Measurements from ENCODE around the gene PPP2R5C. TPM values are rescaled to one million over a fixed set of nuclear protein-coding genes. Genes with fewer than 3 reads are reported as not detected.
"Not testable (repeated sequence)": the region's sequence is repeated elsewhere in the genome, so short reads cannot be mapped to it uniquely, and the experiment has no call there.

The PPP2R5C gene
- total and polyA plus RNA-seq, 2 of the 4 experiments (the other 2 are of a cell fraction), result 65.9 to 78.7 TPM

DNA sequence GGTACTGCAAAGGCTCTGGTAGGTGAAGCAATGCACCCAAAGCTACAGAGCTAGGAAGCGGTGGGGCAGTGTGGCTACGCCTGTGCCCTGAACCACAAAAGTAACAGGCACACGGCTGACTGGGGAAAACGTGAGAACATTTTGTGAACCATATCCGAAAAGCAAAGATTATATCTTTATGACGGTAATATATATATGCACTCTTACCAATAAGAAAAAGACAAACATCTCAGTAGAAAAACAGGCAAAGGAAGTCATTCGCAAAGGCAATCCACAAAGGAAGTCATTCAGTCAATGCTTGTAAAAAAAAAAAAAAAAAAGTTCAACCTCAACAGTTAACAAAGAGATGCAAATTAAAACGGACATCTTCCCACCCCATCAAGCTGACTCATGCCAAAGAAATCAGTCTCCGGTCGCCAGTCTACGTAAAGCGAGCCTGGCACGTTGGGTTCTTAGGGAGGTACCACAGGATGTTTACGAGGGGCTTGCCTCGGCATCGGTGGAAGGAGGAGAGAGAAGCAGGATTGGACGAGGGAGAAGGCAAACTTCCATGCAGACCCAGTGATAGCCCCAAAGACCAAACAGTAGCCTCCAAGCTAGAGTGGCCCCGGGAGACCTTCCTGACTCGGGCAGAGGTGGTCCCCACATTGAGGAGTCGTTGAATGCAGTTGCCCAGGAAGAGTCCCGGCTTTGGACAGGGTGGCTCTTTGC, 39.4 kb upstream of the PPP2R5C start (continued):
- no peak for TF ChIP-seq CEBPB (IDR thresholded peaks at IDR 0.05; ENCODE audit: low read depth, low read length)

DNA sequence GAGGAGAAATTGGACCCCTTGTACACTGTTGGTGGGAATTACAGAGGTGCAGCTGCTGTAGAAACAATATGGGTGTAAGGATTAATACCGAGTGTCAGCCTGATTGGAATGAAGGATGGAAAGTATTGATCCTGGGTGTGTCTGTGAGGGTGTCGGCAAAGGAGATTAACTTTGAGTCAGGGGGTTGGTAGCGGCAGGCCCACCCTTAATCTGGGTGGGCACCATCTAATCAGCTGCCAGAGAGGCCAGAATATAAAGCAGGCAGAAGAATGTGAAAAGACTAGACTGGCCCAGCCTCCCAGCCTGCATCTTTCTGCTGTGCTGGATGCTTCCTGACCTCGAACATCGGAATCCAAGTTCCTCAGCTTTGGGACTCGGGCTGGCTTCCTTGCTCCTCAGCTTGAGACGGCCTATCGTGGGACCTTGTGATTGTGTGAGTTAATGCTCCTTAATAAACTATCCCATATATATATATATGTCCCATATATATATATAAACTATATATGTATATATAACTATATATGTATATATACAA, 38.4 kb upstream of the PPP2R5C start:
- ATAC-seq (ENCODE audit: low read depth), result no peak
- no peak overlapping the region for H2AK9ac ChIP-seq (replicated peaks; ENCODE audit: low read depth, low read length, poor library complexity)

DNA sequence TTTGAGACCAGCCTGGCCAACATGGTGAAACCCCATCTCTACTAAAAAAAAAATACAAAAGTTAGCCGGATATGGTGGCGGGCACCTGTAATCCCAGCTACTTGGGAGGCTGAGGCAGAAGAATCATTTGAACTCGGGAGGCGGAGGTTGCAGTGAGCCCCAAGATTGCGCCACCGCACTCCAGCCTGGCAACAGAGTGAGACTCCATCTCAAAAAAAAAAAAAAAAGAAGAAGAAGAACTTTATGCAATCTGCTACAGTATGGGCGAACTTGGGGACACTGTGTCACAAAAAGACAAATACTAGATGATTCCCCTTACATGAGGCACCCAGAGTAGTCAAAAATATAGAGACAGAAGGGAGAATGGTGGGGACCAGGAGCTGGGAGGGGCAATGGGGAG, 35.9 kb upstream of the PPP2R5C start:
- H4K5ac ChIP-seq (ENCODE audit: low read depth, low read length); POLR2A ChIA-PET (ENCODE audit: unreplicated experiment); dilution Hi-C loops (cut with HindIII; ENCODE audit: low sequenced_read_pairs, unreplicated experiment); DNase-seq; H3K14ac ChIP-seq (replicated peaks; ENCODE audit: low read depth, low read length); H3K36me3 ChIP-seq (ENCODE audit: control insufficient read depth, insufficient read depth, low read length); intact Hi-C loops (cut with micrococcal nuclease); H3K23ac ChIP-seq (ENCODE audit: low read depth, low read length); H3K9me1 ChIP-seq (ENCODE audit: insufficient read depth, low read length); H3K27me3 ChIP-seq (ENCODE audit: control insufficient read depth, insufficient read depth, low read length); H3K18ac ChIP-seq (ENCODE audit: low read depth, low read length); H2BK20ac ChIP-seq (ENCODE audit: low read depth, low read length); in situ Hi-C loops (cut with MboI; ENCODE audit: low sequenced_read_pairs); H3K79me1 ChIP-seq (ENCODE audit: low read depth in 1 of 2, low read length in 2 of 2); CTCF ChIA-PET; H2BK5ac ChIP-seq (ENCODE audit: low read depth, low read length, poor library complexity, severe bottlenecking); BruUV-seq (replicated peaks); H2AK9ac ChIP-seq (replicated peaks; ENCODE audit: low read depth, low read length, poor library complexity); H3K4ac ChIP-seq (ENCODE audit: low read depth, low read length); H3K4me3 ChIP-seq (ENCODE audit: insufficient read depth, low read depth, low read length); H3K9me3 ChIP-seq (ENCODE audit: control insufficient read depth, insufficient read depth, low read length); H4K91ac ChIP-seq (ENCODE audit: insufficient read depth, low read depth, low read length); ATAC-seq (ENCODE audit: low read depth); H4K20me1 ChIP-seq (ENCODE audit: insufficient read depth, low read length); H2AK5ac ChIP-seq (ENCODE audit: low read depth, low read length); H2BK120ac ChIP-seq (ENCODE audit: low read depth, low read length); H3K56ac ChIP-seq (ENCODE audit: extremely low read depth, insufficient read depth, low read length); H3K9ac ChIP-seq (ENCODE audit: low read depth, low read length); H2BK15ac ChIP-seq (ENCODE audit: low read depth, low read length); H4K8ac ChIP-seq (ENCODE audit: low read depth in 2 of 2, low read length in 2 of 2); H3K4me1 ChIP-seq (ENCODE audit: control insufficient read depth, insufficient read depth, low read length); H3K27ac ChIP-seq (ENCODE audit: insufficient read depth, low read length); H2AFZ ChIP-seq (replicated peaks; ENCODE audit: low read length, poor library complexity); H3K4me2 ChIP-seq (ENCODE audit: low read depth, low read length): not testable (repeated sequence)
- WGBS, 2 experiments (ENCODE audit: extremely low coverage in 2 of 2, insufficient read length in 1 of 2), result 100% methylated on average over 3 of the region's 7 CpGs; no CpG with 5 or more reads in 1 of the 2 experiments

More for the DNA sequence above, 38.4 kb upstream of the PPP2R5C start:
- Histone ChIP-seq H3K9ac (ENCODE audit: low read depth, low read length) (no peak overlapping the region), H2BK120ac (ENCODE audit: low read depth, low read length) (no peak overlapping the region), H3K18ac (ENCODE audit: low read depth, low read length) (no peak overlapping the region), H3K23ac (ENCODE audit: low read depth, low read length) (no peak overlapping the region), H3K14ac (replicated peaks; ENCODE audit: low read depth, low read length) (no peak overlapping the region), H3K9me3 (ENCODE audit: control insufficient read depth, insufficient read depth, low read length) (no peaks in the 10 kb centered on the region), H3K56ac (ENCODE audit: extremely low read depth, insufficient read depth, low read length) (no peak overlapping the region), H3K9me1 (ENCODE audit: insufficient read depth, low read length) (0 out of 2 replicates have a peak, but pooled peaks cover 3% of the 10 kb centered on the region), H3K36me3 (ENCODE audit: control insufficient read depth, insufficient read depth, low read length) (no peaks in the 10 kb centered on the region), H3K27me3 (ENCODE audit: control insufficient read depth, insufficient read depth, low read length) (peaks cover 8% of the 10 kb centered on the region; the same call in 1 of the 2 replicates), H4K5ac (ENCODE audit: low read depth, low read length) (no peak overlapping the region), H3K4ac (ENCODE audit: low read depth, low read length) (no peak overlapping the region), H2BK5ac (ENCODE audit: low read depth, low read length, poor library complexity, severe bottlenecking) (no peak overlapping the region), H3K79me1 (ENCODE audit: low read depth in 1 of 2, low read length in 2 of 2) (no peaks in the 10 kb centered on the region), H4K91ac (ENCODE audit: insufficient read depth, low read depth, low read length) (no peak overlapping the region), H3K4me3 (ENCODE audit: insufficient read depth, low read depth, low read length) (no peak overlapping the region), H2BK20ac (ENCODE audit: low read depth, low read length) (no peak overlapping the region), H2AFZ (replicated peaks; ENCODE audit: low read length, poor library complexity) (no peak overlapping the region), H2AK5ac (ENCODE audit: low read depth, low read length) (no peak overlapping the region), H3K4me1 (ENCODE audit: control insufficient read depth, insufficient read depth, low read length) (no peaks in the 10 kb centered on the region), H4K8ac (ENCODE audit: low read depth in 2 of 2, low read length in 2 of 2) (no peak overlapping the region), H4K20me1 (ENCODE audit: insufficient read depth, low read length) (no peaks in the 10 kb centered on the region), H2BK15ac (ENCODE audit: low read depth, low read length) (no peak overlapping the region), H3K27ac (ENCODE audit: insufficient read depth, low read length) (no peak overlapping the region), H3K4me2 (ENCODE audit: low read depth, low read length) (no peak overlapping the region)
- CTCF ChIA-PET, result no interaction called here
- TF ChIP-seq MAZ (IDR thresholded peaks at IDR 0.05; ENCODE audit: borderline replicate concordance, low read depth, low read length), result no peak
- no peak for TF ChIP-seq RAD21 (IDR thresholded peaks at IDR 0.05; ENCODE audit: low read length)
- no peak for TF ChIP-seq CHD1 (IDR thresholded peaks at IDR 0.05; ENCODE audit: low read depth, low read length)
- TF ChIP-seq BHLHE40 (IDR thresholded peaks at IDR 0.05; ENCODE audit: low read depth, low read length), result no peak
- TF ChIP-seq, protein P1, sequence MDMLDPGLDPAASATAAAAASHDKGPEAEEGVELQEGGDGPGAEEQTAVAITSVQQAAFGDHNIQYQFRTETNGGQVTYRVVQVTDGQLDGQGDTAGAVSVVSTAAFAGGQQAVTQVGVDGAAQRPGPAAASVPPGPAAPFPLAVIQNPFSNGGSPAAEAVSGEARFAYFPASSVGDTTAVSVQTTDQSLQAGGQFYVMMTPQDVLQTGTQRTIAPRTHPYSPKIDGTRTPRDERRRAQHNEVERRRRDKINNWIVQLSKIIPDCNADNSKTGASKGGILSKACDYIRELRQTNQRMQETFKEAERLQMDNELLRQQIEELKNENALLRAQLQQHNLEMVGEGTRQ (IDR thresholded peaks at IDR 0.05; ENCODE audit: low read depth, low read length), result no peak
- no peak for TF ChIP-seq RFX5 (IDR thresholded peaks at IDR 0.05; ENCODE audit: low read depth, low read length)
- no peak for TF ChIP-seq RCOR1 (IDR thresholded peaks at IDR 0.05; ENCODE audit: insufficient replicate concordance, low read length)
- no peak for TF ChIP-seq CEBPB (IDR thresholded peaks at IDR 0.05; ENCODE audit: low read depth, low read length)
- intact Hi-C loops (cut with micrococcal nuclease) (no loop called here), dilution Hi-C loops (cut with HindIII; ENCODE audit: low sequenced_read_pairs, unreplicated experiment) (no loop called here), in situ Hi-C loops (cut with MboI; ENCODE audit: low sequenced_read_pairs) (no loop called here)
- 83% methylated on average over 3 of the region's 8 CpGs; no CpG with 5 or more reads in 1 of the 2 experiments for WGBS, 2 experiments (ENCODE audit: extremely low coverage in 2 of 2, insufficient read length in 1 of 2)
- no TSS peak for BruUV-seq (replicated peaks)
- POLR2A ChIA-PET (ENCODE audit: unreplicated experiment), result no interaction called here
- DNase-seq, result no peak
